ENCODE data around the gene P2RY11.

P2RY11 gene

GRCh38 chr19:10092648-10093294 lies 18.7 kb upstream of the P2RY11 start:
- no peak for DNase-seq (ENCODE audit: low read depth, low spot score)
- H3K27ac ChIP-seq: no peak overlapping the region

GRCh38 chr19:10093295-10094186 lies 18.0 kb upstream of the P2RY11 start:
- no peak for DNase-seq (ENCODE audit: low read depth, low spot score)
- no peak overlapping the region for H3K27ac ChIP-seq

DNA sequence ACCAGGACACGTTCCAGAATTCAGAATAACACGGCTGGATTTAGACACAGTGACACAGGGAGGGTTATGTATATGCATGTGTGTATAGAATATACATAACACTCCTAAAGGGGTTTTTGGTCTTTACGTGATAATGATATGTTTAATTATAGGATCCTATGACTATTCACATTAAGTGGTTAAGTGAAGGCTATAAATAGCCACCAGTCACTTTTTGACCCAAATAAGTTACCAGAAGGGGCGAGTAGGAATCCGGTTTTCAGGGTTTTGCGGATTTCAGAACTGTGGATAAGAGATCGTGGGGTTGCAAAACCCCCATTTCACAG lies 15.9 kb upstream of the P2RY11 start:
- DNase-seq (ENCODE audit: low read depth, low spot score): no peak
- no peak overlapping the region for H3K27ac ChIP-seq

GRCh38 chr19:10095948-10096614 lies 15.4 kb upstream of the P2RY11 start:
- H3K27ac ChIP-seq: no peak overlapping the region
- peak; percentile 74 for DNase-seq (ENCODE audit: low read depth, low spot score)

GRCh38 chr19:10096615-10096963 lies 14.9 kb upstream of the P2RY11 start:
- DNase-seq (ENCODE audit: low read depth, low spot score): no peak
- H3K27ac ChIP-seq: no peak overlapping the region

DNA sequence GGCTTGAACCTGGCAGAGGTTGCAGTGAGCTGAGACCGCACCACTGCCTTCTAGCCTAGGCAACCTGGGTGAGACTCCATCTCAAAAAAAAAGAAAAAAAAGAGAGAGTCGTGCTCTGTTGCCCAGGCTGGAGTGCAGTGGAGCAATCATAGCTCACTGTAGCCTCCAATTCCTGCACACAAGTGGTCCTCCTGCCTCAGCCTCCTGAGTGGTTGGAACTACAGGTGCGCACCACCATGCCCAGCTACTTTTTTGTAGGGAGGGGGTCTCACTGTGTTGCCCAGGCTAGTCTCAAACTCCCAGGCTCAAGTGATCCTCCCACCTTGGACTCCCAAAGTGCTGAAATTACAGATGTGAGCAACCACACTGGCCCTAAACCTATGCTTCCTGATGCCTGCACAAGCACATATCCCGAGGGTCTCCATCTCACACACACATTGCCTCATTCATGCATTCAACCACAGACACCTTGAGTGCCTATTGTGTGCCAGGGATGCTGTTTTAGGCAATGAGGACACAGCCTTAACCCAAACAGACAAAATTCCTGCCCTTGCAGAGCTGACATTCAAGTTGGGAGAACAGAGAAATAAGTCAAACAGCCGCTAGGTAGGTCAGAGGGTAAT lies 11.2 kb upstream of the P2RY11 start:
- no peak overlapping the region for H3K27ac ChIP-seq
- no peak for DNase-seq (ENCODE audit: low read depth, low spot score)

GRCh38 chr19:10102787-10103236 lies 8.7 kb upstream of the P2RY11 start:
- no peak for DNase-seq (ENCODE audit: low read depth, low spot score)
- H3K27ac ChIP-seq: no peak overlapping the region

- no peak for DNase-seq (ENCODE audit: low read depth, low spot score)
- H3K27ac ChIP-seq: no peak overlapping the region
These were observed 7.4 kb upstream of the P2RY11 start for GRCh38 chr19:10104130-10104513.

- H3K27ac ChIP-seq: no peak overlapping the region
- DNase-seq (ENCODE audit: low read depth, low spot score): no peak
These were observed 6.6 kb upstream of the P2RY11 start for GRCh38 chr19:10104665-10105508.

DNA sequence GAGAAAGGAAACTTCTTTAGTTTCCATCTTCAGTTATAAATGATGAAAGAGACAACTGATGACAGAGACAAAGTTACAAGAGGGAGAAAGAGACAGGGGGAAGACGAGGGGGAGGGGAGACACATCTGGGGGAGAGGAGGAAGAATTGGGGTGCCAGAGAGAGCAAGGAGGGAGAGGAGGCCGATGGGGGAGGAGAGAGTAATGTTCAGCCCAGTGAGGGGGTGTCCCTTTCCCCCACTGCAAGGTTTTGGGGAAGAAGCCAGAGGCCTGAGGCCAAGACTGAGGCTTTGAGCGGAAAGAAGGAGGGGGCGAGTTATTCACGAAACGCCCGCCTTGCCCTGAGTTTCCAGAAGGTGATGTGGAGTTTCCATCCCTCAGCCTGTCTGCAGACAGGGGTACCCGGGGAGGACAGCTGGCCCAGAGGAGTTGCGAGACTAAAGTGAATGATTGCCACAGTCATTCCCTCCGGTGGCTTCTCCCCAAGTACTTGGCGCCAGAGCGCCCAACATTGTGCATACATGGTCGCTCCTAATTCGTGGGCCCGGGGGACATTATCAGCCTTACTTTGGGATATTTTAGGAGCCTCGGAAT lies 5.9 kb upstream of the P2RY11 start:
- DNase-seq (ENCODE audit: low read depth, low spot score): no peak
- no peak overlapping the region for H3K27ac ChIP-seq

DNA sequence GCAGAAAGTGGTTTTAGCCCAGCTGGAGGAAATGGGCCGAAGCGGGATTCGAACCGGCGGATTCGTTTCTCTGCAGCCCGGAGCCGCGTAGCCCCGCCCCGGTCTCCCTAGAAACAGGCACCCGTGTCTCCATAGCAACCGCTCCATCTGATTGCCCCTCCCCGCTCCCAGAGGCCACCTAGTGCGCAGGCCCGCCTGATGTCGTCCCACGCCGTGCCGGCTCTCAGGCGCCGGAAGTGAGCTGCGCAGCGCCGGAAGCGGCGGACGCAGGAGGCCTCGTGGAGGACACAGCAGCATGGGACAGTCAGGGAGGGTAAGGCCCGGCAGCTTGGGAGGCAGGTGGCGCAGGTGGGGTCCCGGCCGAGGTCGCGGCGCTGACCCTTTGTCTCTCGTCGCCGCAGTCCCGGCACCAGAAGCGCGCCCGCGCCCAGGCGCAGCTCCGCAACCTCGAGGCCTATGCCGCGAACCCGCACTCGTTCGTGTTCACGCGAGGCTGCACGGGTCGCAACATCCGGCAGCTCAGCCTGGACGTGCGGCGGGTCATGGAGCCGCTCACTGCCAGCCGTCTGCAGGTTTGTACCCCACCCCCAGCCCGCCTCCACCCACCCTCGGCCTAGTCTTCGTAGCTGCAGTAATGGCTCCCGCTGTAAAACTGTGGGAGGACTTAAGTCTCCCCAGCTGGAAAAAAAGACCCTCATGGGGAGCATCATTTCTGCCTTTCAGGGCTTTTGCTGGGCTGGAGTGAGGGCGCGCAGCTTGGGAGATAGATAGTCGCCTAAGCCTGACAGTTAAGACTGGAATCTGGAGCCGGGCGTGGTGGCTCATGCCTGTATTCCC lies 5.2 kb upstream of the P2RY11 start, which contains the start of gene PPAN:
Gene PPAN (plus strand): TSS at position 263 of the 837 bp plus-strand sequence. CDS start 33 bp downstream, at position 296.
- peak; percentile 87 for DNase-seq (ENCODE audit: low read depth, low spot score)
- peak within 1 kb of the TSS; percentile 52 for H3K27ac ChIP-seq

GRCh38 chr19:10107254-10107653 lies 4.2 kb upstream of the P2RY11 start:
- peak overlapping the region; percentile 52 for H3K27ac ChIP-seq
- DNase-seq (ENCODE audit: low read depth, low spot score): no peak

DNA sequence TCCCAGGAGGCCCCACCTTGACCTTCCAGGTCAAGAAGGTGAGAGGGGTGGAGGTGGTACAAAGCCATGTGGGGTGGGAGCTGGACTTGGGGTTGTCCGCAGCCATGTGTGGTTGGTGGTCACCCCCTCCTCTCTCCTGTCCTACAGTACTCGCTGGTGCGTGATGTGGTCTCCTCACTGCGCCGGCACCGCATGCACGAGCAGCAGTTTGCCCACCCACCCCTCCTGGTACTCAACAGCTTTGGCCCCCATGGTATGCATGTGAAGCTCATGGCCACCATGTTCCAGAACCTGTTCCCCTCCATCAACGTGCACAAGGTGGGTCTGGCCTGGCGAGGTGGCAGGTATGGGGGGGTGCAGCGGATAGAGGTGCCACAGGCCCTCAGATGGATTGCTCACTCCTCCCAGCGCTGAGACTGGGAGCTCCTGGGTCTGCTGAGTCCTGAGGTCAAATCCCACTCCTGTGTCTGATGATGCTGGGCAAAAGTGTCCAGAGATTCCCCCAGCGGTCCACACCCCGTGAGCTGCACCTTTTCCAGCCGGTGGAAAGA lies 3.6 kb upstream of the P2RY11 start:
- no peak for DNase-seq (ENCODE audit: low read depth, low spot score)
- no peak overlapping the region for H3K27ac ChIP-seq

GRCh38 chr19:10109528-10109927 lies 2.0 kb upstream of the P2RY11 start:
- no peak overlapping the region for H3K27ac ChIP-seq
- no peak for DNase-seq (ENCODE audit: low read depth, low spot score)

DNA sequence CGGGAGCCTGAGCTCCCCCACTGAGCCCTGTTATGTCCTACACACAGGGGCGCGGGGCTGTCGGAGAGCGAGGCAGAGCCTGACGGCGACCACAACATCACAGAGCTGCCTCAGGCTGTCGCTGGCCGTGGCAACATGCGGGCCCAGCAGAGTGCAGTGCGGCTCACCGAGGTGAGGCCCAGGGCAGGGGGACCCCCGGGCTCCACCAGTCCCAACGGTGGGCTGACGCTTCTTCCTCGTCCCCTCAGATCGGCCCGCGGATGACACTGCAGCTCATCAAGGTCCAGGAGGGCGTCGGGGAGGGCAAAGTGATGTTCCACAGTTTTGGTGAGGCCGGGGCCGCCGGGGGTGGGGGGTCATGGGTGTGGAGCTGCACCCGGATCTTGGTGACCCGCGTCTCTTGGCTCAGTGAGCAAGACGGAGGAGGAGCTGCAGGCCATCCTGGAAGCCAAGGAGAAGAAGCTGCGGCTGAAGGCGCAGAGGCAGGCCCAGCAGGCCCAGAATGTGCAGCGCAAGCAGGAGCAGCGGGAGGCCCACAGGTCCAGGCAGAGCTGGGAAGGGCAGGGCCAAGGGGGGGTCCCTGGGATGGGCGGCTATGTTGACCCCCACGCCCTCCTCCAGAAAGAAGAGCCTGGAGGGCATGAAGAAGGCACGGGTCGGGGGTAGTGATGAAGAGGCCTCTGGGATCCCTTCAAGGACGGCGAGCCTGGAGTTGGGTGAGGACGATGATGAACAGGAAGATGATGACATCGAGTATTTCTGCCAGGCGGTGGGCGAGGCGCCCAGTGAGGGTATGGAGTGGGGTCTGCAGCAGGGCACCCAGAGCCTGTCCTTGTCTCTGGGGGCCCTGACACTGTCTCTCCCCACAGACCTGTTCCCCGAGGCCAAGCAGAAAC lies 1.2 kb upstream of the P2RY11 start:
- H3K27ac ChIP-seq: no peak overlapping the region
- no peak for DNase-seq (ENCODE audit: low read depth, low spot score)

- DNase-seq (ENCODE audit: low read depth, low spot score): no peak
- no peak overlapping the region for H3K27ac ChIP-seq
These were observed 548 bp upstream of the P2RY11 start for GRCh38 chr19:10110972-10111317.

DNA sequence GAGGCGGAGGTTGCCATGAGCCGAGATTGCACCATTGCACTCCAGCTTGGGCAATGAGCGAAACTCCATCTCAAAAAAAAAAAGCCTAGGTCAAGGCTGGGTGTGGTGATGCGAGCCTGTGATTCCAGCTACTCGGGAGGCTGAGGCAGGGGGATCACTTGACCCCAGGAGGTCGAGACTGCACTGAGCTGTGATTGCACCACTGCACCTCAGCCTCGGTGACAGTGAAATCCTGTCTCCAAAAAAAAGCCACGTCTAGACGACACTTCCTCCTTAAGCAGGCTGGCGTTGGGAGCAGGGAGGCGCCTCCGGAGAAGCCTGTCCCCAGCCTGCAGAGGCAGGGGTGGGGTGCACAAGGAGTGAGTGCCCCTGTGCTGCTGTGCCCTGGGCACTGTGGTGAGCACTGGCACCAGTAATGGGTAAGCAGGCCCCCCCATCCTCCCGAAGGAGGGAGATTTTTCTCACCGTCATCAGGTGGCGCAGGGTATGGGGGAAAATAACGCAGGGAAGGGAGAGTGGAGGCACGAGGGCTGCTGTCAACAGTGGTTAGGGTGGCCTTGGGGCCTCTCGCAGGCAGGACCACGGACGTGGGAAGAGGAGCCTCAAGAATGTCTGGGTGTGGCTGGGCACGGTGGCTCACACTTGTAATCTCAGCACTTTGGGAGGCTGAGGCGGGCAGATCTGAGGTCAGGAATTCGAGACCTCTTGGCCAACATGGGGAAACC lies 706 bp downstream of the P2RY11 start:
- DNase-seq (ENCODE audit: low read depth, low spot score): no peak
- no peak overlapping the region for H3K27ac ChIP-seq
